SK-N-SH (cell line): Measurements from ENCODE around the gene CAPG.

Experiments
- EZH2phosphoT487 ChIP-seq: fragments of 200-600 bp; sonication (generic); IDR thresholded peaks from 2 replicates; pipeline ENCODE4 v1.6.1; 2017; ENCODE audit warnings: low read depth, mixed run types, mild to moderate bottlenecking, antibody characterized with exemption, moderate library complexity, borderline replicate concordance
- GABPA ChIP-seq: IDR thresholded peaks from 2 replicates; pipeline ENCODE4 v1.4.0; 2012; ENCODE audit warnings: low read depth, mild to moderate bottlenecking
- IRF3 ChIP-seq: fragments of 150-350 bp; IDR thresholded peaks from 2 replicates; pipeline ENCODE4 v1.6.1; 2016; ENCODE audit warnings: mild to moderate bottlenecking, low read depth, low read length
- NRF1 ChIP-seq: IDR thresholded peaks from 2 replicates; pipeline ENCODE4 v1.6.1; 2012; ENCODE audit warnings: low read depth, mild to moderate bottlenecking, low read length
- POLR2AphosphoS5 ChIP-seq: IDR thresholded peaks from 2 replicates; pipeline ENCODE4 v1.6.1; 2012; ENCODE audit warnings: low read depth, low read length
- RCOR1 ChIP-seq: fragments of 150-350 bp; IDR thresholded peaks from 2 replicates; pipeline ENCODE4 v1.6.1; 2017; ENCODE audit warnings: antibody characterized with exemption, low read length
- RXRA ChIP-seq: IDR thresholded peaks from 2 replicates; pipeline ENCODE4 v1.4.0; 2012; ENCODE audit warnings: low read depth, mild to moderate bottlenecking, borderline replicate concordance
- SMC3 ChIP-seq: IDR thresholded peaks from 2 replicates; pipeline ENCODE4 v1.6.1; 2012; ENCODE audit warnings: low read depth, low read length, improper control_type of control experiment
- TCF12 ChIP-seq: IDR thresholded peaks from 2 replicates; pipeline ENCODE4 v1.4.0; 2012
- TEAD4 ChIP-seq: IDR thresholded peaks from 2 replicates; pipeline ENCODE4 v1.4.0; 2012; ENCODE audit warnings: mild to moderate bottlenecking, borderline replicate concordance; ENCODE audit not compliant: insufficient read depth
- TF ChIP-seq, protein P1 (sequence below): IDR thresholded peaks from 2 replicates; pipeline ENCODE4 v1.4.0; 2012; ENCODE audit warnings: low read depth, borderline replicate concordance
- TF ChIP-seq, protein P2 (sequence below): fragments of 200-600 bp; sonication (generic); IDR thresholded peaks from 2 replicates; pipeline ENCODE4 v1.6.1; 2017; ENCODE audit warnings: antibody characterized with exemption, mild to moderate bottlenecking, moderate library complexity

- TF ChIP-seq EZH2phosphoT487 (no peak), TCF12 (no peak), POLR2AphosphoS5 (no peak), RCOR1 (no peak), RXRA (no peak), TEAD4 (no peak), NRF1 (no peak), GABPA (no peak), IRF3 (no peak), SMC3 (no peak)
- TF ChIP-seq, protein P1, sequence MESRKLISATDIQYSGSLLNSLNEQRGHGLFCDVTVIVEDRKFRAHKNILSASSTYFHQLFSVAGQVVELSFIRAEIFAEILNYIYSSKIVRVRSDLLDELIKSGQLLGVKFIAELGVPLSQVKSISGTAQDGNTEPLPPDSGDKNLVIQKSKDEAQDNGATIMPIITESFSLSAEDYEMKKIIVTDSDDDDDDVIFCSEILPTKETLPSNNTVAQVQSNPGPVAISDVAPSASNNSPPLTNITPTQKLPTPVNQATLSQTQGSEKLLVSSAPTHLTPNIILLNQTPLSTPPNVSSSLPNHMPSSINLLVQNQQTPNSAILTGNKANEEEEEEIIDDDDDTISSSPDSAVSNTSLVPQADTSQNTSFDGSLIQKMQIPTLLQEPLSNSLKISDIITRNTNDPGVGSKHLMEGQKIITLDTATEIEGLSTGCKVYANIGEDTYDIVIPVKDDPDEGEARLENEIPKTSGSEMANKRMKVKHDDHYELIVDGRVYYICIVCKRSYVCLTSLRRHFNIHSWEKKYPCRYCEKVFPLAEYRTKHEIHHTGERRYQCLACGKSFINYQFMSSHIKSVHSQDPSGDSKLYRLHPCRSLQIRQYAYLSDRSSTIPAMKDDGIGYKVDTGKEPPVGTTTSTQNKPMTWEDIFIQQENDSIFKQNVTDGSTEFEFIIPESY = no peak
- TF ChIP-seq, protein P2, sequence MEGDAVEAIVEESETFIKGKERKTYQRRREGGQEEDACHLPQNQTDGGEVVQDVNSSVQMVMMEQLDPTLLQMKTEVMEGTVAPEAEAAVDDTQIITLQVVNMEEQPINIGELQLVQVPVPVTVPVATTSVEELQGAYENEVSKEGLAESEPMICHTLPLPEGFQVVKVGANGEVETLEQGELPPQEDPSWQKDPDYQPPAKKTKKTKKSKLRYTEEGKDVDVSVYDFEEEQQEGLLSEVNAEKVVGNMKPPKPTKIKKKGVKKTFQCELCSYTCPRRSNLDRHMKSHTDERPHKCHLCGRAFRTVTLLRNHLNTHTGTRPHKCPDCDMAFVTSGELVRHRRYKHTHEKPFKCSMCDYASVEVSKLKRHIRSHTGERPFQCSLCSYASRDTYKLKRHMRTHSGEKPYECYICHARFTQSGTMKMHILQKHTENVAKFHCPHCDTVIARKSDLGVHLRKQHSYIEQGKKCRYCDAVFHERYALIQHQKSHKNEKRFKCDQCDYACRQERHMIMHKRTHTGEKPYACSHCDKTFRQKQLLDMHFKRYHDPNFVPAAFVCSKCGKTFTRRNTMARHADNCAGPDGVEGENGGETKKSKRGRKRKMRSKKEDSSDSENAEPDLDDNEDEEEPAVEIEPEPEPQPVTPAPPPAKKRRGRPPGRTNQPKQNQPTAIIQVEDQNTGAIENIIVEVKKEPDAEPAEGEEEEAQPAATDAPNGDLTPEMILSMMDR = no peak
These were observed 39.1 kb downstream of the CAPG start for GRCh38 chr2:85371045-85371444.
